Panc1 (cell line): Measurements from ENCODE around the gene SH3TC1.

Experiments
- POLR2AphosphoS5 ChIP-seq: IDR thresholded peaks from 2 replicates; pipeline ENCODE4 v1.6.1; 2012; ENCODE audit warnings: mild to moderate bottlenecking, low read depth, low read length, moderate library complexity
- SIN3A ChIP-seq: IDR thresholded peaks from 2 replicates; pipeline ENCODE4 v1.6.1; 2012; ENCODE audit warnings: low read depth, mild to moderate bottlenecking, low read length, moderate library complexity, borderline replicate concordance; ENCODE audit not compliant: insufficient read depth
- TF ChIP-seq, protein P1 (sequence below): fragments of 450-650 bp; IDR thresholded peaks from 2 replicates; pipeline ENCODE4 v1.5.1; 2017; ENCODE audit warnings: mild to moderate bottlenecking
- TF ChIP-seq, protein P2 (sequence below), 2 experiments: IDR thresholded peaks; 2 replicates each; pipeline ENCODE4 v1.6.1; 2011 to 2012; ENCODE audit warnings: low read depth in 2 of 2, control low read depth in 1 of 2, low read length in 1 of 2, mild to moderate bottlenecking in 1 of 2, moderate library complexity in 1 of 2; ENCODE audit not compliant: insufficient read depth in 1 of 2

DNA sequence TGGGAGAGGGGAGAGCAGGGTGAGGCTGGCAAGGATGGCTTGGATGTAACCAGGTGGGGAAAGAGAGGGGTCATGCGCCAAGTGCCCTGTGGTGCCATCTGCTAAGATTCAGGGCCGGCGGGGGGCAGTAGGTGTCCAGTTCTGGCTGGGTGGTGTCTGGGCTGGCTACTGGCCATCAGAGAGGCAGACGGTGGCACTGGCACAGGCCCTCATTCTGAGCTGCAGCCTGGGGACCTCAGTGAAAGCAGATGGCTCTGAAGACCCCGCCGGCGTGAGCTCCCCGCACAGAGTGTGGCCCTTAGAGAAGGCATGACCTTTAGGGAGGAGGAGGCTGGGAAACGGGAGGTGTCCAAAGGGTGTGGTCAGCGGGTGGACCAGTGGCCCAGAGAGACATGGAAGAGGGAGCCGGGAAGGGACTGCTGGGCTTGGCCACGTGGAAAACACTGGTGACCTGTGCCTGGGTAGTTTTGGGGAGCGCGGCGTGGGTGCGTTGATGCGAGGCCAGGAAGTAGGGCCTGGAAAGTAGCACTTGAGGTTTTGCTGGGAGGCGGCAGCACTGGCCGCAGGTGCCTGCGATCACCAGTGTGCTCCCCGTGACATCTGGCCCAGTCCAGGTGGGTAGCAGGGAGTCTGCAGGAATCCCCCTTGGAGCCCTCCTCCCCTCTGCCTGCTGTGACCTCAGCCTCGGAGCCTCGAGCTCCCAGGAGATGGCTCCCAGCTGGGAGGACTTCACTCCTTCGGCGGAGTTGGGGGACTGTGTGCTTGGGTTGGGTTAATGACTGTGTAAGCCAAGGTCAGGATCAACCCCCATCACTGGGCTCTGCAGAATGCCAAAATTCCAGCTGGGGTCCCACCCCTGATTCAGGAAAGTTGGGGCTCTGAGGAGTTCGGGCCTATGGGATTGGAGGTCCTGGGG, 9.3 kb upstream of the SH3TC1 start:
- TF ChIP-seq, protein P1, sequence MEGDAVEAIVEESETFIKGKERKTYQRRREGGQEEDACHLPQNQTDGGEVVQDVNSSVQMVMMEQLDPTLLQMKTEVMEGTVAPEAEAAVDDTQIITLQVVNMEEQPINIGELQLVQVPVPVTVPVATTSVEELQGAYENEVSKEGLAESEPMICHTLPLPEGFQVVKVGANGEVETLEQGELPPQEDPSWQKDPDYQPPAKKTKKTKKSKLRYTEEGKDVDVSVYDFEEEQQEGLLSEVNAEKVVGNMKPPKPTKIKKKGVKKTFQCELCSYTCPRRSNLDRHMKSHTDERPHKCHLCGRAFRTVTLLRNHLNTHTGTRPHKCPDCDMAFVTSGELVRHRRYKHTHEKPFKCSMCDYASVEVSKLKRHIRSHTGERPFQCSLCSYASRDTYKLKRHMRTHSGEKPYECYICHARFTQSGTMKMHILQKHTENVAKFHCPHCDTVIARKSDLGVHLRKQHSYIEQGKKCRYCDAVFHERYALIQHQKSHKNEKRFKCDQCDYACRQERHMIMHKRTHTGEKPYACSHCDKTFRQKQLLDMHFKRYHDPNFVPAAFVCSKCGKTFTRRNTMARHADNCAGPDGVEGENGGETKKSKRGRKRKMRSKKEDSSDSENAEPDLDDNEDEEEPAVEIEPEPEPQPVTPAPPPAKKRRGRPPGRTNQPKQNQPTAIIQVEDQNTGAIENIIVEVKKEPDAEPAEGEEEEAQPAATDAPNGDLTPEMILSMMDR = no peak
- TF ChIP-seq, protein P2, sequence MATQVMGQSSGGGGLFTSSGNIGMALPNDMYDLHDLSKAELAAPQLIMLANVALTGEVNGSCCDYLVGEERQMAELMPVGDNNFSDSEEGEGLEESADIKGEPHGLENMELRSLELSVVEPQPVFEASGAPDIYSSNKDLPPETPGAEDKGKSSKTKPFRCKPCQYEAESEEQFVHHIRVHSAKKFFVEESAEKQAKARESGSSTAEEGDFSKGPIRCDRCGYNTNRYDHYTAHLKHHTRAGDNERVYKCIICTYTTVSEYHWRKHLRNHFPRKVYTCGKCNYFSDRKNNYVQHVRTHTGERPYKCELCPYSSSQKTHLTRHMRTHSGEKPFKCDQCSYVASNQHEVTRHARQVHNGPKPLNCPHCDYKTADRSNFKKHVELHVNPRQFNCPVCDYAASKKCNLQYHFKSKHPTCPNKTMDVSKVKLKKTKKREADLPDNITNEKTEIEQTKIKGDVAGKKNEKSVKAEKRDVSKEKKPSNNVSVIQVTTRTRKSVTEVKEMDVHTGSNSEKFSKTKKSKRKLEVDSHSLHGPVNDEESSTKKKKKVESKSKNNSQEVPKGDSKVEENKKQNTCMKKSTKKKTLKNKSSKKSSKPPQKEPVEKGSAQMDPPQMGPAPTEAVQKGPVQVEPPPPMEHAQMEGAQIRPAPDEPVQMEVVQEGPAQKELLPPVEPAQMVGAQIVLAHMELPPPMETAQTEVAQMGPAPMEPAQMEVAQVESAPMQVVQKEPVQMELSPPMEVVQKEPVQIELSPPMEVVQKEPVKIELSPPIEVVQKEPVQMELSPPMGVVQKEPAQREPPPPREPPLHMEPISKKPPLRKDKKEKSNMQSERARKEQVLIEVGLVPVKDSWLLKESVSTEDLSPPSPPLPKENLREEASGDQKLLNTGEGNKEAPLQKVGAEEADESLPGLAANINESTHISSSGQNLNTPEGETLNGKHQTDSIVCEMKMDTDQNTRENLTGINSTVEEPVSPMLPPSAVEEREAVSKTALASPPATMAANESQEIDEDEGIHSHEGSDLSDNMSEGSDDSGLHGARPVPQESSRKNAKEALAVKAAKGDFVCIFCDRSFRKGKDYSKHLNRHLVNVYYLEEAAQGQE (IDR thresholded peaks at IDR 0.05; ENCODE audit: insufficient read depth in 1 of 2, low read depth in 2 of 2, low read length in 1 of 2) = no peak
- no peak for TF ChIP-seq POLR2AphosphoS5
- no peak for TF ChIP-seq SIN3A
